Occipital lobe (tissue), 2 donors: ENCODE measurements around the gene KYAT1. TPM values are rescaled to one million over a fixed set of nuclear protein-coding genes. Genes with fewer than 3 reads are reported as not detected.

ENCODE experiments used
- DNase-seq: peaks from one replicate; lab custom pipeline; 2025; lab: John Stamatoyannopoulos, UW
- total RNA-seq: library from RNA; depleted of rRNA; stranded (reverse); fragments of >200 nt; gene quantifications from one replicate; pipeline ENCODE4 v1.2.3, GENCODE V29; 2014

Gene KYAT1
- total RNA-seq, 1 donor from 2014 or later, result 9.0 TPM

- no peak for DNase-seq
These were observed 26.6 kb upstream of the KYAT1 start for GRCh38 chr9:128908372-128908771.

- DNase-seq, result no peak
These were observed 25.0 kb upstream of the KYAT1 start for GRCh38 chr9:128906741-128907140.

GRCh38 chr9:128905964-128906363 lies 24.2 kb upstream of the KYAT1 start:
- no peak for DNase-seq

GRCh38 chr9:128903871-128904620 lies 22.3 kb upstream of the KYAT1 start:
- no peak for DNase-seq

- no peak for DNase-seq
These were observed 21.3 kb upstream of the KYAT1 start for GRCh38 chr9:128903079-128903461.

GRCh38 chr9:128902351-128903078 lies 20.8 kb upstream of the KYAT1 start:
- no peak for DNase-seq

GRCh38 chr9:128901822-128902221 lies 20.1 kb upstream of the KYAT1 start:
- no peak for DNase-seq

GRCh38 chr9:128901379-128901778 lies 19.6 kb upstream of the KYAT1 start:
- DNase-seq, result no peak

GRCh38 chr9:128899566-128900322 lies 18.0 kb upstream of the KYAT1 start:
- DNase-seq, result no peak

GRCh38 chr9:128898845-128899565 lies 17.3 kb upstream of the KYAT1 start:
- no peak for DNase-seq

- no peak for DNase-seq
These were observed 16.6 kb upstream of the KYAT1 start for GRCh38 chr9:128898382-128898781.

GRCh38 chr9:128895556-128895955 lies 13.8 kb upstream of the KYAT1 start:
- DNase-seq, result no peak

GRCh38 chr9:128894764-128895163 lies 13.0 kb upstream of the KYAT1 start:
- DNase-seq, result no peak

- no peak for DNase-seq
These were observed 11.6 kb upstream of the KYAT1 start for GRCh38 chr9:128893354-128893753.

GRCh38 chr9:128892221-128892921 lies 10.6 kb upstream of the KYAT1 start:
- peak; percentile 91 for DNase-seq

GRCh38 chr9:128891321-128892220 lies 9.8 kb upstream of the KYAT1 start:
- no peak for DNase-seq

GRCh38 chr9:128887914-128888350 lies 6.2 kb upstream of the KYAT1 start:
- no peak for DNase-seq

GRCh38 chr9:128887049-128887448 lies 5.3 kb upstream of the KYAT1 start:
- DNase-seq, result no peak

- DNase-seq, result no peak
These were observed 4.6 kb upstream of the KYAT1 start for GRCh38 chr9:128886211-128886891.
